DMS 273 treated with DMSO at 0.1 percent for 48 hours (cell line): ENCODE results near the gene ZEB2.

Experiments used
- DNase-seq: peaks from one replicate; lab custom pipeline; 2025; lab: John Stamatoyannopoulos, UW

Gene ZEB2

GRCh38 chr2:144470816-144471215 is 49.1 kb downstream of the ZEB2 start:
- no peak for DNase-seq

GRCh38 chr2:144470334-144470733 is 49.6 kb downstream of the ZEB2 start:
- no peak for DNase-seq

DNA sequence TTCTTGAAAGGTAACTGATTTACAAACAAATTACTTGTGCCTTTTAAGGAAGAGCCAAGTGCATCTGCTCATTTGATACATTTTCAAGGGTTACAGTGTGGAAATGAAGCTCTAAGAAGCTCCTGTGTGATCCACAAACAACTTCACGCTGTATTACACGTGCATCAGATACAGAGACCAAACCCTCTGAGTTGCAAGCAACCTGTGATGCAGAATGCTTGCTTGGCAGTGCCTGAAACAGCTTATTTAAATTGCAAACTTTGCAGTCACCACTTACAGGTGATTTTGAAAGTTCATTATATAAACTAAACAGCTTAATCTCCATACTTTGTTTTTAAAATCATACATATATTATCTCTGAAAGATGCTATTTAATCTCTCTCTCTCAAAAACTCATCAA is 50.1 kb downstream of the ZEB2 start:
- DNase-seq, result no peak

GRCh38 chr2:144468823-144469595 is 50.9 kb downstream of the ZEB2 start:
- DNase-seq, result no peak

- no peak for DNase-seq
Measured at GRCh38 chr2:144467502-144468137, 52.3 kb downstream of the ZEB2 start.

DNA sequence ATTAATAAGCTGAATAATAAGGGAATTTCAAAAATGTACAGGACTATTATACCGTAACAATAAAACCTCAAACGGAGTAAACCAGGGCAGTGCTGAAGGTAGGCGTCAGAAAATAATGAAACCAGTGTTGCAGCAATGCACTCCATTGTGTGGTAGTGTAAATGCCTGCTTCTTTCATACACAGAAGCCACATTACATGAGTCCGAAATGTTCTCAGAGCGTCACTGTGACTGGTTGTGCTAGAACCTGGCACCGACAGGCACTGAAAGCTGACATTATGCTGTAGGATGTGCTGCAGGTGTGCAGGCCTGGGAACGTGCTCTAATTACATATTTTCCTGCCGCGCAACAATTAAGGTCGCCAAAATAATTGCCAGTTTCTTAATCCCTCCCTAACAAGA is 53.3 kb downstream of the ZEB2 start:
- DNase-seq, result no peak

- DNase-seq, result no peak
Measured at GRCh38 chr2:144465749-144466148, 54.2 kb downstream of the ZEB2 start.

- DNase-seq, result no peak
Measured at GRCh38 chr2:144464730-144465129, 55.2 kb downstream of the ZEB2 start.

GRCh38 chr2:144463266-144463665 is 56.7 kb downstream of the ZEB2 start:
- DNase-seq, result no peak

DNA sequence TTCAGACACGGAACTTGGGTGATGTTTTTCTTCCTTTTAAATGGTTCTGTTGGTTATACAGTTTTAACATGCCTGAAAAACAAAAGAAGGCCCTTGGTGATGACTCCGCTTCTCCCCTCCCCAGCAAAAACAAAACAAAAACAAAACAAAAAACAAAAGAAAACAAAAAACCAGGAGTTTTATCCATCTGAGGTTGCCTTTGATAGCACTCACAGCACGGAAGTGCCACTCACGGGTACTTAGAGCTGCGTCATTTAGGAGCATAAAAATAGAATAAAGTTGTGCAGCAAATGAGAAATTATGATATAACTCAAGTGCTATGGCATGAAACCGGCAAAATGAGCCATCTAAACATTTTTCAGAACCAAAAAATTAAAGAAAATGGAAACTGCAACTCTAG is 57.7 kb downstream of the ZEB2 start:
- no peak for DNase-seq

- no peak for DNase-seq
Measured at GRCh38 chr2:144461308-144461766, 58.6 kb downstream of the ZEB2 start.

DNA sequence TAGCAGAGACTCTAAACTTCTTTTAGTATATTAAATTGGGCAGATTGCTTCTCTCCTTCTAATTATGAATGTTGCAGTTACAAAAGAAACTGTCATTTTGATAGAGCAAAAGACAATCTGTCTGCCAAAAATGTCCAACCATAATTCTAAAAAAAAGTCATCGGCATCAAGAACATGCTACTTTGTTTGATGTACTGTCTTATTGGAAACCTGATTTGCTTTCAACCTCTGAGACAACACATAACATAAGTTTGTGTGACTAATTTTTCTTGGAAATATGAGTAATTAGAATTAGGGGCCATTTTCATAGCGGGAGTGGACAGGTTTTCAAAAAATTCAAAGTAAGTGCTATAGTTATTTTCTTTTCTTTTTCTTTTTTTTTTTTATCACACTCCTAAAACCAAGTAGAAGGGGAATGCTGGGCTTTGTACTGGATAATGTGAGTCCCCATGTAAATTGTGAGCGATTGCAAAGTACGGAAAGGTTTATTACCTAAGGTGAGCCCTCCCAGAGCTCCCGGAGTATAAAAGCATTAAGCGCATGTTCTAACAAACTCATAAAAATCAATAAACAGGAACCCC is 59.1 kb downstream of the ZEB2 start:
- no peak for DNase-seq

DNA sequence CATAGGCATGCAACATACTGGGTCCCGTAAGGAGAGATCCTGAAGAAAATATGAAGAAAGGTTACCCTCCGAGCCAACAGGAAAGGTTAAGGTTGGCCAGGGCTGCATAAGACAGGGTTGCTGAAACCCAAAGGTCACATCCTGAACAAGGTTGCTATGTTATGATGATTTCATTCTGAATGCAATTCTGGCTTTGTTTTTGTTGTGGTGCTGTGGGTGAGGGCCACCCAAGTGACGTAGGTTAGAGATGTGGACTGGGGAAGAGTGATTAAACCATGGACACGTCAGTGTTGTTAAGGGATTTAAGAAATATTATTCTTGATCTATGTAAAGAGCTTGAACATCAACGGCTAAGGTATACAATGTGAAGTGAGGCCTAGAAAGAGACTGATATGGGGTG is 60.0 kb downstream of the ZEB2 start:
- DNase-seq, result no peak

GRCh38 chr2:144459286-144459685 is 60.6 kb downstream of the ZEB2 start:
- DNase-seq, result no peak

DNA sequence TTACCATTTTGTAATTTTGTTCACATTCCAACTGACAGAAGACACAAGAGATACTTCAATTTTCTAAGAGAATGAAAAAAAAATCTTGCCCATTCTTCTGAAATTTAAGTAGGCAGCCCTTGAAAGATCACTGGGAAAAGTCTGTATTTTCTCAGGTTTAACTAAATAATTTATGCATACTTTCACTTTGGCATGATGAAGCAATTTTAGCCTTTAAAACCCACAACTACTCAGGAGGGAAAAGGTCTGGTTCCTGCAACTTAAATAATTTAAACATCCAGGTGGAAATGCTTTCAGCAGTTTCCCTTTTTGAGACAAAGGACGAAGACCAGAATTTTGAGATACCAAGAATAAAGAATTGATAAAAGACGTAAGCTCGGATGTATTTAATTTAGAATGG is 61.4 kb downstream of the ZEB2 start:
- DNase-seq, result no peak

DNA sequence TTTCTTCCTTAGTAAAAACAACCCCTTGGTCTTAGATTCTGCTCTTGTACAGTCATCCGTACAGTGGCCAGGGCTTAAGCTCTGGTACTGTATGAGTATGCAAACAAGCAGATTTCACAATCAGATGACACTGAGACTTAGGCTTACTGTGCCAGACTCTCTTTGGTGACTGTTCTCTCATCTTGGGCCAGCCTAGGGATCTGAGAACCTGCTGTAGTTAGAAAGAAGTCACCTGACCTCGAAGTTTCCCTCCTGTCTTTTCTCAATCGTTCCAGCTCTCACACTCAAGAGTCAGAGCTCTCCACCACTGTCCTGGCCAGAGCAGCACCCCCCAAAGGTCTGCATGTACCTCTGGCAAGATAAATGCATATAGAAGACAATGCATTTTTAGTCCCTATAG is 63.2 kb downstream of the ZEB2 start:
- no peak for DNase-seq

GRCh38 chr2:144455987-144456386 is 63.9 kb downstream of the ZEB2 start:
- DNase-seq, result no peak

- no peak for DNase-seq
Measured at GRCh38 chr2:144454466-144455287, 65.2 kb downstream of the ZEB2 start.

- no peak for DNase-seq
Measured at GRCh38 chr2:144453486-144454158, 66.3 kb downstream of the ZEB2 start.

DNA sequence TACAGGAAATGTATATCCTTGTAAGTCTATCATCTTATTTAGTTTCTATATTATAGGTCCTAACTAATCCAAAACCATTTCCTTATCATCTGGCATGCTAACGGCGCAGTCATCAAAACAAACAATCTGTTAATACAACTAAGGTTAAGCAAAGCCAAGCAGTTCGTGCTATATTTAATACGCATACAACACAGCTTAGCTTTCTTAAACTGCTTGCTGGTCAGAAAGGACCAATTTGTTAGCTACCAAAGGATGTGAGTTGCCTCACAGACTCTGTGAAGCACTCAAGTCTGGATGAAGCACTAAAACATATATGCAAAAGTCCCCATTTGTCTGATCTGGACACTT is 67.0 kb downstream of the ZEB2 start:
- DNase-seq, result no peak

DNA sequence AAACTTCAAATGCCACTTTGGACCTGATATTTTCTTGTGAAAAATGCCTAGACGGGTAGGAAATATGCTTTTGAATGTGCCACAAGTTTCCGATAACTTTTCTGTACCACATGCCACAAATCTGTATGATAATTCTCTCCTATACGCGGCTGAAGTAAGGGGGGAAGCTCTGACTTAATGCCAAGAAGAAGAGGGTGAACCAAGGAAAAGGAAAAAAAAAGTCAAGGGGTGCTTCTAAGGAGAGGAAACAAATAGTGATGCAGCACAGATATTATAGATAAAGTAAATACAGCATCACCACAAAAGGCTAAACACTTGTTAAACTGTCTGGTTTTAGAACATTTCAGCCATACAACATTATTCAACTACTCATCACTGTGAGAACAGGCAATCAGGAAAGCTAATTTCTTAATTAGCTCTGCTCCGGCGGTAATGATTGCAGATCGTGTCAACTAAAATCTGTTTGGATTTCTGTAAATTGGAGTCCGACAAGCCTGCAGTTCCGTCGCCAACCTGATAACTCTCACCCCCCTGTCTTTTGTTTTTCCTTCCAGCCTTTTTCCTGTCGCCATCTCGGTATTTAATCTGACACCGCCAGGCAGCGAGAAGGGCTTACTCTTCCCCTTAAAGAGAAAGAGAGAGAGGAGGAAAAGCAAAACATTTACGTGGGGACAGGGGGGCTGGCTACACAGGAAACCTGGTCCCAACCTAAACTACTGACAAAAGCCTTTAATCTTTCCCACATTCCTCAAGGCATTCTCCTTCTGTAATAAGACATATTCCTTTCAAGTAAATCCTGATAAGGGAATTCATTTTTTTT is 67.5 kb downstream of the ZEB2 start:
- no peak for DNase-seq
